Keratinocyte (primary cell): ENCODE measurements around the gene MRFAP1. TPM values are rescaled to one million over a fixed set of nuclear protein-coding genes. Genes with fewer than 3 reads are reported as not detected.

Experiments used
- DNase-seq: peaks from one replicate; pipeline ENCODE4 v3.0.0-alpha.2; 2011; ENCODE audit warnings: low read depth, missing footprints, low spot score
- FAIRE-seq: peaks from 2 replicates; lab custom pipeline; 2011; peaks lifted over from hg19 to GRCh38; lab: Jason Lieb, UNC
- H2AFZ ChIP-seq: 2 replicates; pipeline ENCODE4 v1.6.0; 2012; ENCODE audit warnings: low read length, control low read depth, inconsistent platforms; ENCODE audit not compliant: control insufficient read depth
- H3K27ac ChIP-seq: 2 replicates; pipeline ENCODE4 v1.5.1; 2011; ENCODE audit warnings: low read length; ENCODE audit not compliant: control insufficient read depth, insufficient read depth
- H3K27me3 ChIP-seq: 3 replicates; pipeline ENCODE4 v1.6.0; 2011; ENCODE audit warnings: low read length; ENCODE audit not compliant: control insufficient read depth, insufficient read depth; ENCODE audit errors: extremely low read depth
- H3K36me3 ChIP-seq, 2 experiments: 2 replicates in 1 of 2; 3 replicates in 1 of 2; pipeline ENCODE4 v1.5.1; 2011; ENCODE audit warnings: low read length in 2 of 2, mild to moderate bottlenecking in 1 of 2; ENCODE audit not compliant: control insufficient read depth in 2 of 2, insufficient read depth in 2 of 2; ENCODE audit errors: extremely low read depth in 1 of 2
- H3K4me1 ChIP-seq: 3 replicates; pipeline ENCODE4 v1.5.1; 2011; ENCODE audit warnings: low read length; ENCODE audit not compliant: control insufficient read depth, insufficient read depth; ENCODE audit errors: extremely low read depth
- H3K4me2 ChIP-seq: 3 replicates; pipeline ENCODE4 v1.6.0; 2011; ENCODE audit warnings: low read depth, low read length; ENCODE audit not compliant: control insufficient read depth, insufficient read depth; ENCODE audit errors: extremely low read depth
- H3K4me3 ChIP-seq, 3 experiments: fragments of 200-600 bp in 1 of 3; sonication (generic) in 1 of 3; 2 replicates in 2 of 3; 3 replicates in 1 of 3; pipeline ENCODE4 v1.5.1; 2011 to 2016; ENCODE audit warnings: low read length in 3 of 3, mild to moderate bottlenecking in 3 of 3, control low read depth in 2 of 3, inconsistent platforms in 1 of 3, low read depth in 1 of 3, mixed read lengths in 1 of 3, mixed run types in 1 of 3, moderate library complexity in 1 of 3; ENCODE audit not compliant: control insufficient read depth in 2 of 3, insufficient read depth in 2 of 3; ENCODE audit errors: extremely low read depth in 1 of 3
- H3K79me2 ChIP-seq: 2 replicates; pipeline ENCODE4 v1.6.0; 2012; ENCODE audit warnings: low read length; ENCODE audit not compliant: control insufficient read depth, insufficient read depth
- H3K9ac ChIP-seq: 3 replicates; pipeline ENCODE4 v1.6.0; 2011; ENCODE audit warnings: low read length; ENCODE audit not compliant: control insufficient read depth, insufficient read depth; ENCODE audit errors: extremely low read depth
- H3K9me1 ChIP-seq: 3 replicates; pipeline ENCODE4 v1.6.0; 2011; ENCODE audit warnings: low read length; ENCODE audit not compliant: control insufficient read depth, insufficient read depth; ENCODE audit errors: extremely low read depth
- H3K9me3 ChIP-seq: 2 replicates; pipeline ENCODE4 v1.5.1; 2012; ENCODE audit warnings: low read depth, low read length; ENCODE audit not compliant: control insufficient read depth
- H4K20me1 ChIP-seq: 3 replicates; pipeline ENCODE4 v1.6.0; 2011; ENCODE audit warnings: low read length; ENCODE audit not compliant: control insufficient read depth, insufficient read depth; ENCODE audit errors: extremely low read depth
- CTCF ChIP-seq, 3 experiments: IDR thresholded peaks in 1 of 3; conservative IDR thresholded peaks in 1 of 3; optimal IDR thresholded peaks in 1 of 3; 2 replicates in 2 of 3; 3 replicates in 1 of 3; pipeline versions ENCODE3 to v1.5.1; 2011; ENCODE audit warnings: low read length in 3 of 3, mild to moderate bottlenecking in 3 of 3, moderate library complexity in 2 of 3, control low read depth in 1 of 3, inconsistent platforms in 1 of 3; ENCODE audit not compliant: insufficient read depth in 2 of 3; ENCODE audit errors: extremely low read depth in 1 of 3
- EZH2 ChIP-seq: IDR thresholded peaks from one replicate; pipeline ENCODE4 v1.6.1; 2012; ENCODE audit warnings: inconsistent platforms, mild to moderate bottlenecking, low read length, moderate library complexity
- dilution Hi-C: fragments of 300-500 bp; cut with MboI; formaldehyde crosslinking; loops from one replicate; pipeline ENCODE4 v1.7.0; 2020; ENCODE audit warnings: low sequenced_read_pairs; ENCODE audit not compliant: extremely low pct_ligation_motif_present
- polyA plus RNA-seq, 5 experiments: library from polyadenylated mRNA; depleted of rRNA in 3 of 5; stranded (reverse) in 3 of 5; stranded (forward) in 1 of 5; unstranded in 1 of 5; fragments of >200 nt; gene quantifications; 1 replicate in 1 of 5; 2 replicates in 3 of 5; 3 replicates in 1 of 5; pipeline versions ENCODE4 v1.2.1 to v1.2.3, GENCODE V29; 2011 to 2012; ENCODE audit warnings: missing spikeins in 2 of 5, low read depth in 1 of 5, low replicate concordance in 1 of 5

MRFAP1 gene
- polyA plus RNA-seq, 1 donor (not counting 4 experiments of a cell fraction or from before 2014, with no cell fraction given) = 275 TPM

GRCh38 chr4:6591781-6592180 lies 48.7 kb upstream of the MRFAP1 start:
- DNase-seq (no peak), FAIRE-seq (no peak)
- H3K27ac ChIP-seq = no peak overlapping the region
- peaks cover 0 to 9% of the 10 kb centered on the region in 2 experiments for H3K36me3 ChIP-seq
- H2AFZ ChIP-seq = no peak overlapping the region
- dilution Hi-C loops = no loop called here
- H3K4me1 ChIP-seq = no peaks in the 10 kb centered on the region
- no peak overlapping the region for H3K4me3 ChIP-seq
- no peaks in the 10 kb centered on the region for H3K9me1 ChIP-seq
- H3K9ac ChIP-seq = no peak overlapping the region
- H3K4me2 ChIP-seq = no peak overlapping the region
- TF ChIP-seq EZH2 (no peak), CTCF (optimal IDR thresholded peaks at IDR 0.05 in 1 of 3, IDR thresholded peaks at IDR 0.05 in 1 of 3, conservative IDR thresholded peaks at IDR 0.05 in 1 of 3; ENCODE audit: extremely low read depth in 1 of 3, insufficient read depth in 2 of 3, low read length in 3 of 3) (no peak)
- H3K9me3 ChIP-seq = no peaks in the 10 kb centered on the region
- H3K79me2 ChIP-seq = no peaks in the 10 kb centered on the region
- H4K20me1 ChIP-seq = no peaks in the 10 kb centered on the region
- H3K27me3 ChIP-seq = no peaks in the 10 kb centered on the region

DNA sequence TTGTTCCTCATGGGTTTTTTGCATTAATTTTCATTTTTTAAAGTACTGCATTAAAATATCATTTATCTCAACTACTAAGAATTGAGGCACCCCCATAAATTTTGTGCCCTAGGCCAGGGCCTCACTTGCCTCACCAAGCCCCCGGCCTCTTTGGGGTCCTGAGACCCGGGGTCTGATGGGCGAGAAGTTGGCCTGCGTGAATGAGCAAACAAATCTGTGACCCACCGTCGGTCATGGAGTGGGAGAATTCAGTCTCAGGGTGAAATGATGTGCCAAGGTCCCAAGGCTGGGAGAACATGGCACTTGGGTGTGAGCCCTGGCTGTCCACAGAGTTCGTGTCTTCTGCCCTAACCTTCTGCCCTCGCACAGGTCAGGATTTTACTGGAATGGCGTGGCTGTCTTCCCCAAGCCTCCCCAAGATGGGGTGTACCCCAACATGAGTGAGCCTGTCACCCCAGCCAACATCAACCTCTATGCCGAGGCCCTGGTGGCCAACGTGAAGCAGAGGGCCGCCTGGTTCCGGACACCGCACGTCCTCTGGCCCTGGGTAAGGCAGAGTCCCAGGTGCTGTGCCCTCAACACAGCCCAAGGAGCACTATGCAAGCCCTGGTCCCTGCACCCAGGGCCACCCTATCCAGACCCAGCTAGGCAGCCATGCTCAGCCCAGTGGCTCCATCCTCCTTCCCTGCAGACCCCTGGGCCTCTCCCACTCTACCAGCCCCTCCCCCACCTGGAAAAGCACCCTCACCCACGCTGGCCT lies 47.5 kb upstream of the MRFAP1 start:
- Histone ChIP-seq H3K9ac (no peak overlapping the region), H4K20me1 (no peaks in the 10 kb centered on the region), H3K27me3 (no peaks in the 10 kb centered on the region), H3K9me1 (no peaks in the 10 kb centered on the region), H2AFZ (no peak overlapping the region), H3K4me1 (no peaks in the 10 kb centered on the region), H3K4me3 (no peak overlapping the region), H3K4me2 (no peak overlapping the region), H3K9me3 (no peaks in the 10 kb centered on the region), H3K36me3 (peaks cover 0 to 12% of the 10 kb centered on the region in 2 experiments), H3K79me2 (no peaks in the 10 kb centered on the region), H3K27ac (no peak overlapping the region)
- FAIRE-seq = no peak
- dilution Hi-C loops = no loop called here
- no peak for DNase-seq
- TF ChIP-seq CTCF (optimal IDR thresholded peaks at IDR 0.05 in 1 of 3, IDR thresholded peaks at IDR 0.05 in 1 of 3, conservative IDR thresholded peaks at IDR 0.05 in 1 of 3; ENCODE audit: extremely low read depth in 1 of 3, insufficient read depth in 2 of 3, low read length in 3 of 3) (no peak), EZH2 (no peak)
